Astrocyte (in vitro differentiated cells and primary cell): ENCODE results near the gene RPL18. TPM values are rescaled to one million over a fixed set of nuclear protein-coding genes. Genes with fewer than 3 reads are reported as not detected.

Source experiments
- DNase-seq: peaks from one replicate; pipeline ENCODE4 v3.0.0-alpha.2; 2010; ENCODE audit warnings: low read depth
- FAIRE-seq: peaks from 2 replicates; lab custom pipeline; 2011; peaks lifted over from hg19 to GRCh38; lab: Jason Lieb, UNC
- H2AFZ ChIP-seq: 2 replicates; pipeline ENCODE4 v1.6.0; 2012; ENCODE audit warnings: low read depth, low read length, inconsistent platforms
- H3K27ac ChIP-seq: 2 replicates; pipeline ENCODE4 v1.5.1; 2011; ENCODE audit warnings: low read depth, low read length, inconsistent platforms
- H3K27me3 ChIP-seq: 2 replicates; pipeline ENCODE4 v1.6.0; 2011; ENCODE audit warnings: low read length, inconsistent platforms; ENCODE audit not compliant: insufficient read depth
- H3K36me3 ChIP-seq: 2 replicates; pipeline ENCODE4 v1.5.1; 2011; ENCODE audit warnings: low read length, inconsistent platforms; ENCODE audit not compliant: insufficient read depth
- H3K4me1 ChIP-seq: 2 replicates; pipeline ENCODE4 v1.5.1; 2011; ENCODE audit warnings: low read length, inconsistent platforms; ENCODE audit not compliant: insufficient read depth
- H3K4me2 ChIP-seq: 2 replicates; pipeline ENCODE4 v1.6.0; 2012; ENCODE audit warnings: low read length, inconsistent platforms
- H3K4me3 ChIP-seq: 2 replicates; pipeline ENCODE4 v1.5.1; 2011; ENCODE audit warnings: low read depth, mild to moderate bottlenecking, low read length, inconsistent platforms; ENCODE audit not compliant: insufficient read depth
- H3K79me2 ChIP-seq: 2 replicates; pipeline ENCODE4 v1.6.0; 2012; ENCODE audit warnings: mild to moderate bottlenecking, low read length, inconsistent platforms; ENCODE audit not compliant: insufficient read depth
- H3K9ac ChIP-seq: 2 replicates; pipeline ENCODE4 v1.6.0; 2012; ENCODE audit warnings: mild to moderate bottlenecking, low read length, inconsistent platforms
- H3K9me3 ChIP-seq: 2 replicates; pipeline ENCODE4 v1.5.1; 2012; ENCODE audit warnings: low read depth, mild to moderate bottlenecking, low read length, inconsistent platforms; ENCODE audit not compliant: insufficient read depth
- H4K20me1 ChIP-seq: 2 replicates; pipeline ENCODE4 v1.6.0; 2012; ENCODE audit warnings: low read length, inconsistent platforms; ENCODE audit not compliant: insufficient read depth
- H3K27ac Mint-ChIP-seq: one replicate; pipeline ENCODE4 v1.8.0; 2021; ENCODE audit warnings: mild to moderate bottlenecking, mixed read lengths; ENCODE audit not compliant: unreplicated experiment
- H3K27me3 Mint-ChIP-seq: one replicate; pipeline ENCODE4 v1.8.0; 2021; ENCODE audit warnings: low read depth, mixed read lengths; ENCODE audit not compliant: unreplicated experiment
- H3K36me3 Mint-ChIP-seq: one replicate; pipeline ENCODE4 v1.8.0; 2021; ENCODE audit warnings: low read depth, mixed read lengths; ENCODE audit not compliant: unreplicated experiment
- H3K4me1 Mint-ChIP-seq: one replicate; pipeline ENCODE4 v1.8.0; 2021; ENCODE audit warnings: low read depth, mixed read lengths; ENCODE audit not compliant: unreplicated experiment
- H3K4me3 Mint-ChIP-seq: one replicate; pipeline ENCODE4 v1.8.0; 2021; ENCODE audit warnings: mild to moderate bottlenecking, moderate library complexity, mixed read lengths; ENCODE audit not compliant: unreplicated experiment
- H3K9me3 Mint-ChIP-seq: one replicate; pipeline ENCODE4 v1.8.0; 2021; ENCODE audit warnings: mild to moderate bottlenecking, mixed read lengths; ENCODE audit not compliant: unreplicated experiment
- EZH2 ChIP-seq: IDR thresholded peaks from 2 replicates; pipeline ENCODE4 v1.6.1; 2012; ENCODE audit warnings: mild to moderate bottlenecking, low read length, inconsistent platforms; ENCODE audit not compliant: insufficient read depth
- total RNA-seq: library from RNA; stranded (reverse); gene quantifications from 2 replicates; pipeline ENCODE4 v1.2.1, GENCODE V29; 2021
- TF ChIP-seq, protein P1 (sequence below): IDR thresholded peaks from 2 replicates; pipeline ENCODE4 v1.5.1; 2011; ENCODE audit warnings: low read depth, mild to moderate bottlenecking, inconsistent platforms, low read length, moderate library complexity; ENCODE audit not compliant: insufficient read depth

RPL18 gene
- total RNA-seq, 1 donor from 2014 or later, result 1,102 TPM

DNA sequence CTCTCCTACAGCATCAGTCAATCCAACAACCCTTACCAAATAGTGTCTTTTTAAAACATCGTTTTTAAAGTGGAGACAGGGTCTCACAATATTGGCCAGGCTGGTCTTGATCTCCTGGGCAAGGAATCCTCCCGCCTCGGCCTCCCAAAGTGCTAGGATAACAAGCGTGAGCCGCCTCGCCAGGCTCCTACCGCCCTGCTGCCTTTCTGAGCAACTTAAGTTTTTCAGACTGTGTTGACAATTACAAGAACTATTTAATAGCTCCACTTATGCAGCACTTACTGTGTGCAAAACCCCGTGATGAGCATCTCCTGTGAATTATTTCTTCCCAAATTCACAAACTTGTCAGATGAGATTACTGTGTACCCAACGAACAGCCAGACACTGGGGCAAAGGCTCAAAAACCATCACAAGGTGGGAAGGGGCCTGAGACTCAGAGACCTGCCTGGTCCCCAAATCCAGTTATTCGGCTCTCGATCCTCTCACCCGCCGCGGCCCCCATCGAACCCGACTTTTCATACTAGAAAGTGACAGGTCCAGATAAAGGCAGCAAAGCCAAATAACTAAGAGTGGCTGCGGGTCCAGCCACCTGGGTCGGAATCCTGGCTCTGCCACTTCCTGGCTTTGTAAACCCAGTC, 581 bp downstream of the RPL18 start:
- Mint-ChIP-seq H3K4me3 (peak overlapping the region; percentile 99), H3K4me1 (peaks cover 36% of the 10 kb centered on the region), H3K9me3 (no peaks in the 10 kb centered on the region), H3K27me3 (no peaks in the 10 kb centered on the region), H3K36me3 (peaks cover 16% of the 10 kb centered on the region), H3K27ac (peak overlapping the region; percentile 99)
- FAIRE-seq, result no peak
- Histone ChIP-seq H3K9me3 (no peaks in the 10 kb centered on the region), H3K79me2 (peaks cover 51% of the 10 kb centered on the region), H3K27me3 (no peaks in the 10 kb centered on the region), H4K20me1 (peaks cover 52% of the 10 kb centered on the region), H3K4me2 (peak overlapping the region; percentile 93), H3K4me1 (peaks cover 41% of the 10 kb centered on the region), H3K27ac (peak overlapping the region; percentile 89), H3K4me3 (peak overlapping the region; percentile 99), H3K36me3 (peaks cover 21% of the 10 kb centered on the region), H2AFZ (no peak overlapping the region), H3K9ac (peak overlapping the region; percentile 99)
- DNase-seq, result no peak
- TF ChIP-seq EZH2, result no peak
- TF ChIP-seq, protein P1, sequence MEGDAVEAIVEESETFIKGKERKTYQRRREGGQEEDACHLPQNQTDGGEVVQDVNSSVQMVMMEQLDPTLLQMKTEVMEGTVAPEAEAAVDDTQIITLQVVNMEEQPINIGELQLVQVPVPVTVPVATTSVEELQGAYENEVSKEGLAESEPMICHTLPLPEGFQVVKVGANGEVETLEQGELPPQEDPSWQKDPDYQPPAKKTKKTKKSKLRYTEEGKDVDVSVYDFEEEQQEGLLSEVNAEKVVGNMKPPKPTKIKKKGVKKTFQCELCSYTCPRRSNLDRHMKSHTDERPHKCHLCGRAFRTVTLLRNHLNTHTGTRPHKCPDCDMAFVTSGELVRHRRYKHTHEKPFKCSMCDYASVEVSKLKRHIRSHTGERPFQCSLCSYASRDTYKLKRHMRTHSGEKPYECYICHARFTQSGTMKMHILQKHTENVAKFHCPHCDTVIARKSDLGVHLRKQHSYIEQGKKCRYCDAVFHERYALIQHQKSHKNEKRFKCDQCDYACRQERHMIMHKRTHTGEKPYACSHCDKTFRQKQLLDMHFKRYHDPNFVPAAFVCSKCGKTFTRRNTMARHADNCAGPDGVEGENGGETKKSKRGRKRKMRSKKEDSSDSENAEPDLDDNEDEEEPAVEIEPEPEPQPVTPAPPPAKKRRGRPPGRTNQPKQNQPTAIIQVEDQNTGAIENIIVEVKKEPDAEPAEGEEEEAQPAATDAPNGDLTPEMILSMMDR, result no peak

DNA sequence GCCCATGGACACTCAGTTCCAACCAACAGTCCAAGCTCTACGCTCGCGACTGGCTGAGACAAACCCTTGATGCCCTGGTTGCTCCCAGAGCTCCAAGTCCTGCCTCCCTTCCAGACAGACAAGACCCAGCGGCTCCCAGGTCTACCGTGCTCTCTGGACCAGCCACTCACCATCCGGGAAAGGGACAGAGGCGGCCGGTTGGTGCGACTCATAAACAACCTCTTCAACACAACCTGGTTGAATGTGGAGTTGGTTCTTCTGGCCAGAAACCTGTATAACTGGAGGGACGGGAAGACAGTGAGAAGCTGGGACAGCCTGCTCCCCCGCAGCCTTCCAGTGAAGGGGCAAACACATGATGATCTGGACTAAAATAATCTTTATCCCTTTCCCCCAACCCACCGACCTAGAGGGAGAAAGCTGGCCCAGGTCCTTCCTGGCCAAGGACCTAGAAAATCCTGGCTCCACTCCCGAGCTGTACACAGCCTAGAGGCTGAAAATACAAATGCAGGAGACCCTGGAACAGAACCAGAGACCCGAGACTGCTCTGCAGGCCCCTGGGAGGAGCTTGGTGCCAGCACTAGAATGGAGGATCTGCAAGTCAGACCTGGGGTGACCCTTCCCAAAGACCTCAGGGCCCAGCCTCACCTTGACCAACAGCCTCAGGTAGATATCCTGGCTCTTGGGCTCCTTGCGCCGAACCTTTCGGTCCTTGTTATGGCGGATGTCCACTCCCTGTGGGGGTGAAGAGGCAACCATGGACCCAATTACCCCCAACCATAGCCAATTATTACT, 1.6 kb downstream of the RPL18 start:
- Histone ChIP-seq H3K27ac (peak overlapping the region; percentile 89), H2AFZ (no peak overlapping the region)

More for the DNA sequence above, 1.6 kb downstream of the RPL18 start:
- H3K9me3 ChIP-seq, result no peaks in the 10 kb centered on the region
- no peak for DNase-seq
- no peaks in the 10 kb centered on the region for H3K9me3 Mint-ChIP-seq
- peaks cover 48% of the 10 kb centered on the region for H3K79me2 ChIP-seq
- peaks cover 21% of the 10 kb centered on the region for H3K36me3 ChIP-seq
- H3K9ac ChIP-seq, result peak overlapping the region; percentile 99
- peak overlapping the region; percentile 99 for H3K4me3 Mint-ChIP-seq
- no peak for FAIRE-seq
- peak overlapping the region; percentile 93 for H3K4me2 ChIP-seq
- peak overlapping the region; percentile 99 for H3K27ac Mint-ChIP-seq
- H3K4me3 ChIP-seq, result peak overlapping the region; percentile 99
- peaks cover 52% of the 10 kb centered on the region for H4K20me1 ChIP-seq
- no peak for TF ChIP-seq EZH2
- TF ChIP-seq, protein P1, result no peak
- no peaks in the 10 kb centered on the region for H3K27me3 ChIP-seq
- peaks cover 32% of the 10 kb centered on the region for H3K4me1 Mint-ChIP-seq
- peaks cover 38% of the 10 kb centered on the region for H3K4me1 ChIP-seq
- peaks cover 16% of the 10 kb centered on the region for H3K36me3 Mint-ChIP-seq
- no peaks in the 10 kb centered on the region for H3K27me3 Mint-ChIP-seq
